GM15510 (cell line): ENCODE measurements around the gene TUBB1.

Experiments used
- POLR2A ChIP-seq: IDR thresholded peaks from 3 replicates; pipeline ENCODE4 v1.6.1; 2011; ENCODE audit warnings: borderline replicate concordance; ENCODE audit not compliant: insufficient read length; ENCODE audit errors: extremely low read depth

Gene TUBB1

DNA sequence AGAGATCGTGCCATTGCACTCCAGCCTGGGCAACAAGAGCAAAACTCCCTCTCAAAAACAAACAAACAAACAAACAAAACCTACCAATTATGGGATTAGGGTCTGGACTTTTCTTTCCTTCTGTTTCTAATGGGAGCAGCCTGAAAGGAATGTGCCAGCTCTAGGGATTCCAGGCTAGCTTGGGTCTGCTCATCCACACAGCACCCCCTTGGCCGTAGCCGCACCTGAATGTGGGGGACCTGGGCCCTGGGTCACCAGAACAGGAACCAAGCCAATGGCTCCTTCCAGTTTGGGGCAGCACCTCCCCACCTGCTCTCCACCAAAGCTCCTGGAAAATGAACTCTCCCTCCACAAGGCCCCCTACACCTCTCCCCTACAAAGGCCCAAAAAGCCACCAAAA is 18.9 kb upstream of the TUBB1 start:
- no peak for TF ChIP-seq POLR2A

DNA sequence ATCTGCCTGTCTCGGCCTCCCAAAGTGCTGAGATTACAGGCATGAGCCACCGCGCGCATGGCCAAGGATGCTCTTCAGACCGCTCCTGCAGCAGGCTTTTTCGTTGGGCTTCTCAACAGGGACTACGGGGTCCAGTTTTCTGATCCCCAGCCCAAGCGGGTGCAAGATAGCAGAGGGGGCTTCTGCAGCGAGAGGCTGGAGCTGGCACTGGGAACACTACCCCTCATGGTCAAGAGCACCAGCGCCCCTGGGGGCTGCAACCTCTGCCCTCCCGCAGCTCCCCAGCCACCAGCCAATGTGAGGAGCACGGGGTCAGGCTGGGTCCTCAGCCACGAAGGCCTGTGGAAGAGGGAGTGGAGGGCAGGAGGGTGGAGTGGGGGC is 18.2 kb upstream of the TUBB1 start:
- TF ChIP-seq POLR2A: no peak

DNA sequence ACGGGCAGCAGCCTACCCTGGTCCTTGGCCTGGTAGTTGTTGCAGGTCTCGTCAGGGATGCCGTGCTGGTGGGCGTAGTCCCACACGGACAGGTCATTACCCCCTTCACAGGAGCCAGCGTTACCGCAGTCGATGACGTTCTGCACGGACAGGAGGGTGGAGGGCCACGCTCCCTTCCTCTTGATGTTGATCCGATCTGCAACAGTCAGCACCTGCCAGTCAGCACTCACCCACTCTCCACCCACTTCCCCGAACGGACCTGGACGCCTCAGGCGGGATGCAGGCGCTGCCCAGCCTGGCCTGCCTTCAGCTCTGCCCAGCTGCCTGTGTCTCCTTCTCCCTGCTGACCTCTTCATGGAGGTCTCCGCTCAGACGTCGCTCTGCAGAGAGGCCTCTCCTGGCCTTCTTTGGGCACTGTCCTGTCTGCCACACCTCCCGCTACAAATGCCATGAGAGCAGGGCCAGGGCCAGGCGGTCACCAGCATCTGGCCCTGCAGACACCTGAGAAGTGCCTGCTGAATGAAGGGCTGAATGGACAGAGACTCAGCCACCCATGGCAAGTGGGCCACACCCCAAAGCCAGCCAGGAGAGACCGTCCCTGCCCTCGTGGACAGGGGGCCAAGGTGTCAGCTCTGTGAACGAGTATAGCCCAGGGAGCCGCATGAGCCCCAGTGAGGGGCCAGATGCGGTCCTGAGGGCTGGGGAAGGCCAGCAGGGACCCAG is 17.6 kb upstream of the TUBB1 start:
- no peak for TF ChIP-seq POLR2A

DNA sequence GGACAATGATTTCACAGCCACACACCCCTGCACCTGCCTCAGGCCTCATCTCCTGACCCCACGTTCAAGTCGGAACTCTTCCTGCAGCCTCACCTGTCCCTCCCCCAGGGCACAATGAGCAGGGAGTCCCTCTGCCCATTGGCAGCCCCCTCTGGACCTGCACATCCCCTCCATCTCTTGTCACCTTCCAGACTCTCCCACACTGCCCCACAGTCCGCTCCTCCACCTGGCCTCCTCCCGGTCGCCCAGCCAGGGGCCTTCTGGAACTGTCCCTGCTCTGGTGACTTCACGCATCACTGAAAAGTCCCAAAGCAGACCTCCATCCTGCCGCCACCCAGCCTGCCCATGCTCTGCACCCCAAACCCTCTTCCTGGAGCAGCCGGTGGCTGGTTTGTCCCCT is 16.8 kb upstream of the TUBB1 start:
- TF ChIP-seq POLR2A: peak; percentile 5

DNA sequence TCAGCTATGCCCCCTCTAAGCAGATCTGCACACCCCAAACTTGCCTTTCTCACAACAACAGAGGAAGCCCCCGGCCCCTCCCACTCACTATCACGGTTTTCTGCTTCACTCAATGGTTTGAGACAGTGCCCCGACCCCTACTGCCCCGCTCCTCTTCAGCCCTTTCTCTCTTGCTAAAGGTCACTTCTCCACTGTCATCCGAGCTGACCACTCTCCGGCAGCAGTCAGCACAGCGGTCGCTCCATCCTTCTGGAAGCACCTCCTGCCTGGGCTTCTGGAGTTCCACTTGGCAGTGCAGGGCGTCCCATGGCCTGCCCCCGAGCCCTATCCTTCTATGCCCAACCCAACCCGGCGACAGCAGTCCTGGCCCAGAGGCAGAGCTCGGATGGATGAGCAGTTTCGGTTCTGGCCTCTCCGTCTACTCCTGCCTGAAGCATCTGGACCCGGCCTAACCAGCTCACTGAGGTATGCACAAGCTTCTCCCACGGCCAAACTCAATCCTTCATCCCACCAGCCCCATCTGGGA is 16.3 kb upstream of the TUBB1 start:
- TF ChIP-seq POLR2A: no peak

DNA sequence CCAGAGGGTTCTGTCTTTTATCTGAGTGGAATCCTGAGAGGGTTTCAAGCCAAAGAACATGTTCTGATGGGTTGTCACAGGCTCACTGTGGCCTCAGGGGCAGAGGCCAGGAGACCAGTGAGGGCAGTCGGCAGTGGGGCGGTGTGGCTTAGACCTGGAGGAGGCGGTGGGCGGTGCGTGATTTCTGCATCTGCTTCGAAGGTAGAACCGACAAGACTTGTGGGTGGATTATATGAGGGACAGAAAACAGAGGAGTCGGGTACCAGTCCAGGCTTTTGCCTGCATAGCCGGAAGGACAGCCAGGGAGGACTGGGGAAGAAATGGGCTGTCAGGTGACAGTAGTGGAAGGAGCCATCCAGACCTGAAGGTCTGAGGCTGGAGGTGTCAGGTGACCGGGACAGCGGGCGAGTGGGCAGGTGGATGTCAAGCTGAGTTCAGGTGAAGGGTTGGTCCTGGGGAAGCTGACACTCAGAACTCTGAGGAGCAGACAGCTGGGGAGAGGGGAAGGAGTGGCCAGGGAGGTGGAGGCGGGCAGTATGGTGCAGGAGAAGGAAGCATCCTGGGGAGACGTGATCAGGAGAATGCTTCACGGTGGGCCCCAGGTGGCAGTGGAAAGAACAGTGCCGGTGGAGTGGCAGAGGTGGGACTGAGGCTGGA is 15.3 kb upstream of the TUBB1 start:
- no peak for TF ChIP-seq POLR2A

DNA sequence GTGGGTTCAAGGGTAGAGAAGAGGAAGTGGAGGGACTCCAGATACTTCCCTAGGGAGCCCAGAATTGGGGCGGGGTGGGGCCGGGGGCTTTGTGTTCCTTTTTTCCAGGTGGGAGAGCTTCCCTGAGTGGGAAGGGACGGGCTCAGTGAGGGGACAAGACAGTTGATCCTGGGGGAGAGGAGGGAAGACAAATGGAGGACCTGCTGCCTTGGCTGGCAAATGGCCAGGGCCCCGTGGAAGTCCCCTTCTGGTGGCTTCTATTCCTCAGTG is 14.8 kb upstream of the TUBB1 start:
- no peak for TF ChIP-seq POLR2A

DNA sequence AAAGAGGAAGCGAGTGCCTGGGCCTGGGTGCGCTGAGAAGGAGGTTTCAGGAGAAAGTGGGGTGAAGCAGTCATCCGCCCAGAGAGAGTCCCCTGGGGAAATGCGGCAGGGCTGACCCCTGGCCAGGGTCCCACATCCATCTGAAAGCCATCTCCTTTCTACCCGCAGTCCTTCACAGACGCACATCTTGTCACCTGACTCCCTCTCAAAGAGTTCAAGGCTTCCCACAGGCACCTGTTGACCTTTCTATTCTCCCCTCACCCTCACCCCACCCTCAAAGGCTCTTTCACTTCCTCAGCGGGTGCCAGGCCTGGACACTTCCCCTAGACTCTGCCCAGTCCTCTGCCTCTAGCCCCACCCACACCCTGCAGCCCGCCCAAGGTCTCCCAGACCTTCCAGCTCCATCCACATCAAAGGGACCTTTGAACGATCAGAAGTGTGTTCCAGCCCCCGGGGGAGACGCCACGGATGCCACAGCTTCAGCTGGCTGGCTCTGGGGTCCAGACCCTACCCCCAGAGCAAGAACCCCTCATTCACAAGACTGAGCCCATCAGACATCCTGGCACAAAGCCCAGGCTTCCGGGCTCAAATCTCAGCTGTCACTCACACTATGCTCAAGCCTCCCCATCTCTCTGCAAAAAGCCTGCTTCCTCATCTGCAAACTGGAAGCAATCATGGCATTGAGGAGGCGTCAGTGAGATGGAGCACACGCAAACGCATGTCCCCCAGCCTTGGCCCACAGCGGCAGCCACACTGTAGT is 14.3 kb upstream of the TUBB1 start:
- TF ChIP-seq POLR2A: peak; percentile 36

DNA sequence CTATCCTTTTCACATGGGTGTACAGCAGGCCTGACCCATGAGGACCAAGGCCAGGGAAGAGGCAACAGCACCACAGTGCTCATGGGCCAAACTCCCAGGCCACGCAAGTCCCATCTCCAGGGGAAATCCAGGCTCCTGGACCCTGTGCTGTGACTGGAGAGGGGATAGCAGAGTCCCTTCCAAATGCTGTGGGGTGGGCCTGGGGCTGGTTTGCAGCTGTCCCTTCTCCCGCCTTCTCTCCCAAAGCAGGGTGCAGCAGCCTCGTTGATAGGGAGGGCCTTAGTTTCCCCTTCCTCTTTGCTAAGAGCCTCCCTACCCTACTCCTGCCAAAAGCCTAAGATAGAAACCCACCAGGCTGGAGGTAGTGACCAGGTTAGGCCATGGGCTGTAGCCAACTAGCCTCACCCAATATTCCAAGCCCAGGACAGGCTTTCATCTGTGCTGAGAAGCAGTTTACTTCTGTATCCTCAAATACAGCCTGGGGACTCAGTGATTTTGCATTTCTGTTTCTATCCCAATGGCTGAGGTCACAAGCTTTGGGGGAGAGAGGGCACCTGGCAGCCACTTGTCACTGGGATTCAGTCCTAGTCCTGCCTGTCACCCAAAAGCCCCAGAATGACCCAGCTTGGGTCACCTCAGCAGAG is 13.6 kb upstream of the TUBB1 start:
- no peak for TF ChIP-seq POLR2A

DNA sequence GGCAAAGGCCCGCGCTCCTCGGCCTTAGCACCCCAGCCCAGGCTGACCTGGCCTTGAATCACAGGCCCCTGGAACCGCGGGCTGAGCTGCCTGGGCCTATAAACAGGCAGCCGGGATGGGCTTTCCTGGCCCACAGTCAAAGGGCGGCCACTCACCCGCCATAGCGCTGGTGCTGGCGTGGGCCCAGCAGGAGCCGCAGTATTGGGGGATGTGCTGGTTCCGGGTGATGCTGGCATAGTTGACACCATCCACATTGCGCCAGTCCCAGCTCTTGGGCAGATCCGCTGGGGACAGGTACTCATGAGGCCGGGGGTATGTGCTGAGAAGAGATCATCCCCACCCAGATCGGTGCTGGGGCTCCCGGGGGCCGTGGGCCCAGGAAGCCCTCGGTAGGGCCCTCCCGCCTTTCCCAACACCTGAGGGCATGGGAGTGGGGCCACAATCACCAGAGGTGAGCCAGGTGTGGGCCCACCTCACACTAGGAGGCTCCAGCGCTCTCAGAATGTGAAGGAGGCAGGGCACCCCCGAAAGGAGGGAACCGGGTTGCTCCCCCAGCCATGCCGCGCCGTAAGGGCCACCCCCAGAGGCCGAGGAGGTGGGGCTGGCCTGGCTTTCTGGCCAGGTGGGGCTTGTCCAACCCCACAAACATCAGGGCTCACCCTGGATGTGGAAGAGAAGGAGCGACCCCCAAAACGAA is 12.9 kb upstream of the TUBB1 start:
- peak; percentile 5 for TF ChIP-seq POLR2A

DNA sequence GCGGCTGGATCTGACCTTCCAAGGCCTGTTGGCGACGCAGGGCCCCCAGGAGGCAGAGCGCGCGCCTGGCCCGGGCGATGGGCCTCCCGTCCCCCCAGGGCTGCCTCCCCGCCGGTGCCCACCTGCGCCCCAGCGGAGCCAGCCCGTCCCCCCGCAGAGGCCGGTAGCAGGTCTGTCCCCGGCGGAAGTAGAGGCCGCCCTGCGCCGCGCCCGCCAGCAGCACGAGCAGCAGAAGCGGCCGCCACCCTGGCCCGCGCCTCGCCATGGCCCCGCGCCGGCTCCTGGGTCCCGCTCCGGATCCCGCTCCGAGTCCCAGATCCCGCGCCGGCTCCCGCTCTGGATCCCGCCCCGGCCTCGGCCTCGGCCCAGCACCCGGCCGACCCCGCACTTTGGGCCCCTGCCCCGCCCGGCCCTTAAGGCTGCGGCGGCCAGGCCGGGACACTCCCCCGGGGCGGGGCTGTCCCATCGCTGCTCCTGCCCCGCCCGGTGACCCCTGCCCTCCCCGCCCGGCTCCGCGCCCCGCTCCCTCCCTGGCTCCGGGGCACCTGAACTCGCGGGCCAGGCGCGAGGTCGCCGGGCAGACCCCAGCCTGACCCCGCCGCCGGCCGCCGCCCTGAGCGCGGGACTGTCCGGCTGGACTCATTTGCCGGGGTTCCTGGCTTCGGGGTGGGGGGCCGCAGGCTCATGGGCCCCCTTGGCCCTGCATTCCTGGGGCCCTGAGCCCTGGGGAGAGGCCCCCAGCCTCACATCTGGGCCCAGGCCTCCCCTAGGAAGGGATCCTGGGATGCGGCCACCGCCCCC is 12.2 kb upstream of the TUBB1 start, which contains the start of gene CTSZ:
TSS of gene CTSZ (minus strand) at position 391 of the 801 bp plus-strand sequence. CDS start at position 265, 126 bp downstream.
- TF ChIP-seq POLR2A: peak; percentile 82

DNA sequence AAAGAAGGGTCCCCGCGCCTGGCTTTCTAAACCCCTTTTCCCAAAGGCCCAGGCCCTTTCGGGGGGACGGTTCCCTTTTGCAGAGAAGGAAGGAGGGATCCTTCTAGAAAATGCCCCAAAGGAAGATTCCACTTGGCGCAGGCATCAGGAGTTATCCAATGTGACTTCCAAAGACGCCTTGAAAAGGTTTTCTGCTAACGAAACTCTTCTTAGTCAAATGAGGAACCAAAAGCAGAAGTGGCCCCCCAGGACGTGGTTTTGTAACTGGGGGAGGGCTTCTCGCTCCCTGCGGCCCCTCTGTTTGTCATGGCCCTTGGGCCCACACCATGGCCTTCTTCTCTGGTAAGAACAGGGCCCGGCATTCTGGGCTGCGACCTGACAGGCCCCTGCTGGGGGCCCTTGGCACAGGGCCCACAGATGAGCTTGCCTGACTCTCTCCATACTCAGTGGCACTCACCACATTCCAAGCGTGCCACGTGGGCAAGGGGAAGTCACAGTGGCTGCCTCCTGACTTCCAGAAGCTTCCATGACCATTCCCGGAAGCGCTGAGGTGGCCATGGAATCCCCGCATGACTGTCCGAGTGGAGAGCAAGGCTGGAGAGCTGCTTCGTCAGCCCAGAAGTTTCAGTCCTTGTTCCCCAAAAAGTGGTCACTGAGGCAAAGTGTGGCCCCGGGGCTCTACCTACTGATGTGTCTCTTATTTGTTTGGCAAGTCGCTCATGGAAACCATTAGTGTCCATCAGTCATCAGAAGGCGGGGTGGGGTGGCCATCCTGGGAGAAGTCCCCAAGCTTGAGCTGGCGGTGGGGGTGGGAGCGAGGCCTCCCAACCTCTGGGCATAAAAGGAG is 11.3 kb upstream of the TUBB1 start:
- TF ChIP-seq POLR2A: no peak
